Suprapubic skin (tissue), 4 donors: ENCODE results near the gene EHD4. TPM values are rescaled to one million over a fixed set of nuclear protein-coding genes. Genes with fewer than 3 reads are reported as not detected.
A peak's percentile ranks its signal among the peaks of the same experiment; 100 is the strongest.

Experiments
- DNase-seq, 2 donors: peaks; one replicate each; pipeline ENCODE4 v3.0.0-alpha.2; 2019; ENCODE audit warnings: low spot score in 2 of 2
- H3K27ac ChIP-seq: fragments of 200-600 bp; sonication (generic); one replicate; pipeline ENCODE4 v1.5.1; 2019
- H3K27me3 ChIP-seq: fragments of 200-600 bp; sonication (generic); one replicate; pipeline ENCODE4 v1.5.1; 2019
- H3K36me3 ChIP-seq: fragments of 200-600 bp; sonication (generic); one replicate; pipeline ENCODE4 v1.5.1; 2019
- H3K4me1 ChIP-seq: fragments of 200-600 bp; sonication (generic); one replicate; pipeline ENCODE4 v1.5.1; 2019
- H3K4me3 ChIP-seq: fragments of 200-600 bp; sonication (generic); one replicate; pipeline ENCODE4 v1.5.1; 2019; ENCODE audit warnings: mild to moderate bottlenecking
- H3K9me3 ChIP-seq: fragments of 200-600 bp; sonication (generic); one replicate; pipeline ENCODE4 v1.5.1; 2019
- EP300 ChIP-seq: sonication (generic); formaldehyde crosslinking; IDR thresholded peaks from one replicate; pipeline ENCODE4 v1.6.1; 2017; ENCODE audit warnings: antibody characterized with exemption
- POLR2A ChIP-seq, 2 donors: fragments of 450-650 bp; IDR thresholded peaks; one replicate each; pipeline ENCODE4 v1.6.1; 2017; ENCODE audit warnings: antibody characterized with exemption in 2 of 2, mild to moderate bottlenecking in 2 of 2, moderate library complexity in 2 of 2
- POLR2AphosphoS5 ChIP-seq, 3 donors: sonication (generic); formaldehyde crosslinking; IDR thresholded peaks; one replicate each; pipeline ENCODE4 v1.6.1; 2017; ENCODE audit warnings: antibody characterized with exemption in 3 of 3
- WGBS: methylation state at CpG from one replicate; pipeline ENCODE4 v1.1.5; 2018; 5-methylcytosine and 5-hydroxymethylcytosine counted together
- total RNA-seq, 4 donors: library from RNA; depleted of rRNA; stranded (reverse); fragments of >200 nt; gene quantifications; one replicate each; pipeline ENCODE4 v1.1.0, GENCODE V29; 2016
- TF ChIP-seq, protein P1 (sequence below), 2 donors: fragments of 200-600 bp in 1 of 2; fragments of 450-650 bp in 1 of 2; sonication (generic) in 1 of 2; IDR thresholded peaks; one replicate each; pipeline ENCODE4 v1.5.1; 2016 to 2019; ENCODE audit warnings: antibody characterized with exemption in 2 of 2, mild to moderate bottlenecking in 1 of 2, moderate library complexity in 1 of 2

The EHD4 gene
- total RNA-seq, 4 donors from 2014 or later, result 16.0 to 31.4 (median 20.9) TPM

DNA sequence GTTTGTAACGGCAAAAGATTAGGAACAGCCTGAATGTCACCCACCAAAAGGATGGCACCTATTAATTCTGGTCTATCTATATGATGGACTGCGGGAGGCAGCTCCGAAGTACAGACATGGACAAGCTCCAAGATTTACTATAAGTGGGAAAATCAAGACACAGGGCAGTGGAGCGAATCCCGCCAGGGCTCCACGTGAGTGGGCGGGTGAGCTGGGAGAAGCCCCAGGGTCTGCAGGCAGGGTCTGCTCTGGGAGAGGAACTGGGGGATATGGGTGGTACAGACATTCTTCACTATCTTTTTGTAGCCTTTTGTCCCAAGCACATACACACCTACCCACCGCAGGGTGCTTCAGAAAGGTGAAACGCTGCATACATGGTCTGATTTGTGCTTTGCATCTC lies 40.3 kb downstream of the EHD4 start:
- Histone ChIP-seq H3K4me3 (no peak overlapping the region), H3K36me3 (no peaks in the 10 kb centered on the region), H3K27me3 (no peaks in the 10 kb centered on the region), H3K4me1 (peaks cover 92% of the 10 kb centered on the region), H3K9me3 (no peaks in the 10 kb centered on the region), H3K27ac (no peak overlapping the region)
- WGBS, result 93% methylated on average over 9 of the region's 9 CpGs
- DNase-seq, result no peak
- TF ChIP-seq EP300 (no peak), POLR2AphosphoS5 (IDR thresholded peaks at IDR 0.05) (no peak), POLR2A (IDR thresholded peaks at IDR 0.05) (no peak)
- TF ChIP-seq, protein P1, sequence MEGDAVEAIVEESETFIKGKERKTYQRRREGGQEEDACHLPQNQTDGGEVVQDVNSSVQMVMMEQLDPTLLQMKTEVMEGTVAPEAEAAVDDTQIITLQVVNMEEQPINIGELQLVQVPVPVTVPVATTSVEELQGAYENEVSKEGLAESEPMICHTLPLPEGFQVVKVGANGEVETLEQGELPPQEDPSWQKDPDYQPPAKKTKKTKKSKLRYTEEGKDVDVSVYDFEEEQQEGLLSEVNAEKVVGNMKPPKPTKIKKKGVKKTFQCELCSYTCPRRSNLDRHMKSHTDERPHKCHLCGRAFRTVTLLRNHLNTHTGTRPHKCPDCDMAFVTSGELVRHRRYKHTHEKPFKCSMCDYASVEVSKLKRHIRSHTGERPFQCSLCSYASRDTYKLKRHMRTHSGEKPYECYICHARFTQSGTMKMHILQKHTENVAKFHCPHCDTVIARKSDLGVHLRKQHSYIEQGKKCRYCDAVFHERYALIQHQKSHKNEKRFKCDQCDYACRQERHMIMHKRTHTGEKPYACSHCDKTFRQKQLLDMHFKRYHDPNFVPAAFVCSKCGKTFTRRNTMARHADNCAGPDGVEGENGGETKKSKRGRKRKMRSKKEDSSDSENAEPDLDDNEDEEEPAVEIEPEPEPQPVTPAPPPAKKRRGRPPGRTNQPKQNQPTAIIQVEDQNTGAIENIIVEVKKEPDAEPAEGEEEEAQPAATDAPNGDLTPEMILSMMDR (IDR thresholded peaks at IDR 0.05), result no peak

DNA sequence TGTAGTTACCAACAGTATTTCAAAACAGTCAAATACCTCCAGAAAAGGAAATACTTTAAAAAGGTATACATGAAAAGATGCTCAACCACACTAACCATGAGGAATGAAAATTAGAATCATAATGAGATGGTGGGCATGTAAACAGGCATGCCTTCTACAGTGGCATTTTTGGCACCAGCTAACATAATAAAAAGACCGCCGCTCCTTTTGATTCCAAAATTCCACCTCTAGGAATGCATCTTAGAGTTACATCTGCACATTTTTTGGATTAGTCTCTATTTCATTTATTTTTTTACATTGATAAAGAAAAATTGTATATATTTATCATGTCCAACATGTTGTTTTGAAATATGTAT lies 41.5 kb downstream of the EHD4 start:
- H3K27me3 ChIP-seq, result no peaks in the 10 kb centered on the region
- H3K27ac ChIP-seq, result peak overlapping the region; percentile 78
- no peak overlapping the region for H3K4me3 ChIP-seq
- TF ChIP-seq, protein P1 (IDR thresholded peaks at IDR 0.05), result no peak
- TF ChIP-seq POLR2AphosphoS5 (IDR thresholded peaks at IDR 0.05) (no peak), POLR2A (IDR thresholded peaks at IDR 0.05) (no peak), EP300 (no peak)
- no peak for DNase-seq
- H3K9me3 ChIP-seq, result no peaks in the 10 kb centered on the region
- no peaks in the 10 kb centered on the region for H3K36me3 ChIP-seq
- 69% methylated on average over 2 of the region's 2 CpGs for WGBS
- H3K4me1 ChIP-seq, result peaks cover 94% of the 10 kb centered on the region

DNA sequence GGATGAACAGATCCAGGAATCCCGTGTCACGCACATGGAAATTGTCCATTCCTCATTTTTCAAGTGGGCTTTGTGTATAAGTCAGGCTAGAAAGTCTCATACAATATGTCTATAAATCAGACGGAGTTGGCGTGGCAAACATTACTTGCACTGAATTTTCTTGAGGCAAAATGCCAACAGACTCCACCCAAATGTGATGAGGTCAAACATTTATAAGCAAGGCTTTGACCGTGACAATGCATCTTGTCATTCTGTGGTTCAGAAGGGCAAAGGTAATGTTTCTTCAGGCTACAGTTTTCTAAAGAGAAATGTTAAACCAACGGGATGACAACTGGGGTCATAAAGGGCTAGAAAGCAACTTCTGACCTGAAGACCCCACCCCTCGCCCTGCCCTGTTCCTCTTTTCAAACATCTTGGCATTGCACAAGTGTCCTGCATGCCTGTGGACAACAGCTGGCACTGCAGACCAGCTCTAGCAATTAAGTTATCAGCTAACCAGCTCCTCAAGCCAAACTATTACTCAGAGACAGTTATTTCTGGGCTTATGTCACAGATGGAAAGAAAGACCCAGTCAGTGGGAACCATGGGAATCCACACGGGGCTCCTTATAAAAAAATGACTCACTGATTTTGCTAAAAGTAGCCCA lies 42.0 kb downstream of the EHD4 start:
- peak overlapping the region; percentile 78 for H3K27ac ChIP-seq
- DNase-seq, result no peak
- peaks cover 94% of the 10 kb centered on the region for H3K4me1 ChIP-seq

DNA sequence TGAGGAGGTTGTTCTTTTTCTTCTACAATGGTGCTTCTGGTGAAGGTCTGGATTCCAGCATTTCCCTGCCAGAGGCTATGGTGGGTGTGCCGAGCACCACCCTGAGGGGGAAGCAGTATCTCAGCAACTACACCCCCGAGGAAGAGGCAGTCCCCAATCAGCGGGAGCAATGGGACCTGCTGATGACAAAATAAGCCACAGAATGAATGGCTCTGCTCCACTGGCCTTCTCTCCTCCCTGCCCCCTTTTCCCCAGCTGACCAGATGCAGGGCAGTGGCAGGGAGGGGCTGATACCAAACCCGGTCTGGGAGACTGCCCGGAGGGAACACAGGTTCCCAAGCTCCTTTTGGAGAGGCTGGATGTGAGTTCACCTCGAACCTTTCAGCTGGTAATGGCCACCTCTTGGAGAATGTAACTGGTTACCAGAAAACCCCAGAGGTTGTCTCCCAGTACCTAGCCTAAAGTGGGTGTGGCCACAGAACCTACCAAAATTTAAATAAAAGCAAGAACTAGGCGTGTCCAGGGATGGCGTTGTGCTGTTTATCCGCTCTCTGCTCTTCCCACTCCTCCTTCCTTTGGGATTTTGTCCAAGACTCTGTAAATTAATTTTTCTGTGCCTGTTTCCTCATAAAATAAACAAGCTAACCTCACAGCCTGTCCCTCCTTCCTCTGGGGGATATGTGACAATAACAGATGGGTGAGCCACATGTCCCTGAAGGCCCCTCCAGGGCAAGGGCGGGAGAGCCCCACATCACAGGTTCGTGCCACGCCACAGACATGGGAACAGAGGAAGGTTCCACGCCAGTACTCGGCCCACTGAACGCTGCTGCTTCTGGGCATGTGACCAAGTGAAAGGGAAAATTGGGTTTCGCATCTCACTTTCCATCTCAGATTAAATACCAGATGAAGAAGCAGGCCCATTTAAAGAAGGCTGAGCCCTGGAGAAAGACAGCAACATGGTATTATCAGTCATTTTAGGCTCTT lies 43.4 kb downstream of the EHD4 start:
- DNase-seq, result no peak
- WGBS, result 33% methylated on average over 16 of the region's 16 CpGs
- Histone ChIP-seq H3K36me3 (peaks cover 5% of the 10 kb centered on the region), H3K4me1 (peaks cover 80% of the 10 kb centered on the region), H3K27ac (peak overlapping the region; percentile 78), H3K4me3 (no peak overlapping the region), H3K27me3 (no peaks in the 10 kb centered on the region), H3K9me3 (no peaks in the 10 kb centered on the region)
- TF ChIP-seq POLR2AphosphoS5 (IDR thresholded peaks at IDR 0.05) (no peak), POLR2A (IDR thresholded peaks at IDR 0.05) (no peak), EP300 (no peak)
- TF ChIP-seq, protein P1 (IDR thresholded peaks at IDR 0.05), result no peak

More for the DNA sequence above, 42.0 kb downstream of the EHD4 start:
- no peaks in the 10 kb centered on the region for H3K9me3 ChIP-seq
- 44% methylated on average over 8 of the region's 8 CpGs for WGBS
- H3K4me3 ChIP-seq, result no peak overlapping the region
- H3K36me3 ChIP-seq, result no peaks in the 10 kb centered on the region
- no peak for TF ChIP-seq EP300
- TF ChIP-seq, protein P1 (IDR thresholded peaks at IDR 0.05), result peak in 1 of 2 donors; percentile 12
- no peaks in the 10 kb centered on the region for H3K27me3 ChIP-seq

DNA sequence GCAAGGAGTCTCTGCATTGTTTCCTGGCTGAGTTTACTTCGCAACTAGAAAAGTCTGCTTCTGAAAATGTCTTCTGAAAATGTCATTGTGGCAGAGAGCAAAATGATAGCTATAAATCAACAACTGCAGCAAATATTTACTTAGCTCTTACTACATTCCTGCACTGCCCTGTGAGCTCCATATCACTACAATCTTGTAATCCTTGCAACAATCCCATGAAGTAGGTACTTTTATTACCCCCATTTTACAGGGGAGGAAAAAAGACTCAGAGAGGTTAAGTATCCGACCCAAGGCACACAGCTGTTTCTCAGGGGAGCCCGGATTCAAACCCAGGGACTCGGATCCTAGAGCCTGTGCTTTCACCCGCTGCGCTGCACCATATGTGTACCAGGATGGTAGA lies 44.3 kb downstream of the EHD4 start:
- peaks cover 72% of the 10 kb centered on the region for H3K4me1 ChIP-seq
- no peaks in the 10 kb centered on the region for H3K27me3 ChIP-seq
- no peaks in the 10 kb centered on the region for H3K9me3 ChIP-seq
- H3K27ac ChIP-seq, result no peak overlapping the region
- DNase-seq, result no peak
- 87% methylated on average over 6 of the region's 6 CpGs for WGBS
- H3K36me3 ChIP-seq, result peaks cover 5% of the 10 kb centered on the region
- no peak overlapping the region for H3K4me3 ChIP-seq
- TF ChIP-seq EP300, result no peak
